ENCODE results near the gene PRRT2.
A peak's percentile ranks its signal among the peaks of the same experiment; 100 is the strongest.

The PRRT2 gene

GRCh38 chr16:29815032-29815721 lies 3.2 kb downstream of the PRRT2 start:
- peak overlapping the region; percentile 81 for H3K4me3 ChIP-seq (ENCODE audit: low read depth, low read length)
- no peak for DNase-seq
- no peak for TF ChIP-seq CTCF (IDR thresholded peaks at IDR 0.05; ENCODE audit: low read depth, low read length)
- H3K27me3 ChIP-seq (ENCODE audit: insufficient read depth, low read depth, severe bottlenecking): no peaks in the 10 kb centered on the region
- peaks cover 30% of the 10 kb centered on the region for H3K36me3 ChIP-seq
- no peaks in the 10 kb centered on the region for H3K9me3 ChIP-seq (ENCODE audit: severe bottlenecking)
- peak overlapping the region; percentile 97 for H3K27ac ChIP-seq

- Histone ChIP-seq H3K36me3 (peaks cover 27% of the 10 kb centered on the region), H3K27ac (peak within 1 kb of the TSS; percentile 97), H3K9me3 (ENCODE audit: severe bottlenecking) (no peaks in the 10 kb centered on the region), H3K27me3 (ENCODE audit: insufficient read depth, low read depth, severe bottlenecking) (no peaks in the 10 kb centered on the region), H3K4me3 (ENCODE audit: low read depth, low read length) (peak within 1 kb of the TSS; percentile 81)
- peak; percentile 98 for DNase-seq
- TF ChIP-seq CTCF (IDR thresholded peaks at IDR 0.05; ENCODE audit: low read depth, low read length): peak; percentile 90
These were observed 4.0 kb downstream of the PRRT2 start, which contains the start of gene PAGR1 for GRCh38 chr16:29815793-29816693. Gene PAGR1, plus strand, starts transcription at chr16:29816152. Its CDS starts 374 bp downstream, at chr16:29816526.

- TF ChIP-seq CTCF (IDR thresholded peaks at IDR 0.05; ENCODE audit: low read depth, low read length): peak; percentile 28; the same call in 1 of the 2 replicates
- Histone ChIP-seq H3K9me3 (ENCODE audit: severe bottlenecking) (no peaks in the 10 kb centered on the region), H3K27ac (peak overlapping the region; percentile 97), H3K4me3 (ENCODE audit: low read depth, low read length) (peak overlapping the region; percentile 81), H3K27me3 (ENCODE audit: insufficient read depth, low read depth, severe bottlenecking) (no peaks in the 10 kb centered on the region), H3K36me3 (peaks cover 27% of the 10 kb centered on the region)
- peak; percentile 65 for DNase-seq
These were observed 4.9 kb downstream of the PRRT2 start for GRCh38 chr16:29816694-29817441.

- H3K27me3 ChIP-seq (ENCODE audit: insufficient read depth, low read depth, severe bottlenecking): no peaks in the 10 kb centered on the region
- H3K27ac ChIP-seq: no peak overlapping the region
- TF ChIP-seq CTCF (IDR thresholded peaks at IDR 0.05; ENCODE audit: low read depth, low read length): no peak
- no peak overlapping the region for H3K4me3 ChIP-seq (ENCODE audit: low read depth, low read length)
- no peaks in the 10 kb centered on the region for H3K9me3 ChIP-seq (ENCODE audit: severe bottlenecking)
- DNase-seq: no peak
- peaks cover 27% of the 10 kb centered on the region for H3K36me3 ChIP-seq
These were observed 6.1 kb downstream of the PRRT2 start for GRCh38 chr16:29818082-29818481.

GRCh38 chr16:29819506-29819905 lies 7.5 kb downstream of the PRRT2 start:
- DNase-seq: no peak
- Histone ChIP-seq H3K27ac (peak overlapping the region; percentile 23), H3K9me3 (ENCODE audit: severe bottlenecking) (no peaks in the 10 kb centered on the region), H3K36me3 (peaks cover 27% of the 10 kb centered on the region), H3K27me3 (ENCODE audit: insufficient read depth, low read depth, severe bottlenecking) (no peaks in the 10 kb centered on the region), H3K4me3 (ENCODE audit: low read depth, low read length) (no peak overlapping the region)
- TF ChIP-seq CTCF (IDR thresholded peaks at IDR 0.05; ENCODE audit: low read depth, low read length): peak; percentile 58
